Fibroblast of skin of right quadriceps (primary cell): Measurements from ENCODE around the gene SHMT2.

Experiments
- DNase-seq: peaks from one replicate; pipeline ENCODE4 v3.0.0-alpha.2; 2013

The SHMT2 gene

DNA sequence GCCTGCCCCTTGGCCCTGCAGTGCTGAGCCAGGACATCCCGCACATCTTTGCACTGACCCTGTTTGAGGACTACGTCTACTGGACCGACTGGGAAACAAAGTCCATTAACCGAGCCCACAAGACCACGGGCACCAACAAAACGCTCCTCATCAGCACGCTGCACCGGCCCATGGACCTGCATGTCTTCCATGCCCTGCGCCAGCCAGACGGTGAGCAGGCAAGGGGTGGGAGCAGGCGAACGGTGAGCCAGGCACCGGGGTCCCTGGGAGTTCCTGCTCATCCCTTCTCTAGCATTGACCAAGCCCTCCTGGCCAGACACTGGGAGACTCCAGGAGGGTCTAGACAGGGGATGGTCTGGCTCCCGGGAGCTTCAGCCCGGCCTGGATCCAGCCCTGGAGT lies 30.3 kb upstream of the SHMT2 start:
- no peak for DNase-seq

DNA sequence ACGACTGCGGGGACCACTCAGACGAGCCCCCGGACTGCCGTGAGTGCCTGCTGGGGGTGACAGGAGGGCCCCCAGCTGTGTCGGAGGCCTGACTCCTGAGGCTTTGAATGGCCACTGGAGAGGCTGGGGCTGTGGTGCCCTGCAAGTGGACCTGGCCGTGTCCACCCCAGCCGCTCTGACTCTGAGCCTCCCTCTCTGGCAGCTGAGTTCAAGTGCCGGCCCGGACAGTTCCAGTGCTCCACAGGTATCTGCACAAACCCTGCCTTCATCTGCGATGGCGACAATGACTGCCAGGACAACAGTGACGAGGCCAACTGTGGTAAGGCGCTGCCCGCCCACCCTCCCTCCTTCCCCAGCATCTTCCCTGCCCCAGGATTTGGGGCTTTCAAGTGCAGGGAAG lies 29.0 kb upstream of the SHMT2 start:
- DNase-seq: no peak

DNA sequence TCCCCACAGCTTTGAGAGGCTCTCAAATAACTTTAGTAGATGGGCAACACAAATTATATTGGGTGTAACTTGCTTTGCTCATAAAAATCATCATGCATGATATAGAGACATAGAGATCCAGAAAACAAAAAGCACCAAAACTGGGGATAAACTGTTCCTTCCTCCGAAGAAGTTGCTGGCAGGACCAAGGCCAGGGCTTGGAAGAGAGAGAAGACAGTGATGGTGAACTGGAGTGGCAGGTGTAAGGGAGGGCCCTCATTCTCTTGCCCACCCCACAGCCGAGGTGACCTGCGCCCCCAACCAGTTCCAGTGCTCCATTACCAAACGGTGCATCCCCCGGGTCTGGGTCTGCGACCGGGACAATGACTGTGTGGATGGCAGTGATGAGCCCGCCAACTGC lies 28.3 kb upstream of the SHMT2 start:
- DNase-seq: no peak

DNA sequence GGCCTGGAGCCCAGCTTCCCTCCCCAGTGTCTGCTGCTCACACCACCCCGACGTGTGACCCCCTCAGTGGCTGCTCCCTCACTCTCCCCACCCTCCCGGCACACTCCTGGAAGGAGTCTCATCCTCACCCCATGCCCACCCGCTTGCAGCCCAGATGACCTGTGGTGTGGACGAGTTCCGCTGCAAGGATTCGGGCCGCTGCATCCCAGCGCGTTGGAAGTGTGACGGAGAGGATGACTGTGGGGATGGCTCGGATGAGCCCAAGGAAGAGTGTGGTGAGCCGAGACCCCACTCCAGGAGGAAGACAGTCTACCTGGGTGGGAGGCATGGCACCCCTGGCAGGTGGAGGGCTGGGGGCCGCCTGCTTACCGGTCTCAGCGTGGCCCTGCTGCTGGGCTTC lies 27.9 kb upstream of the SHMT2 start:
- DNase-seq: no peak

DNA sequence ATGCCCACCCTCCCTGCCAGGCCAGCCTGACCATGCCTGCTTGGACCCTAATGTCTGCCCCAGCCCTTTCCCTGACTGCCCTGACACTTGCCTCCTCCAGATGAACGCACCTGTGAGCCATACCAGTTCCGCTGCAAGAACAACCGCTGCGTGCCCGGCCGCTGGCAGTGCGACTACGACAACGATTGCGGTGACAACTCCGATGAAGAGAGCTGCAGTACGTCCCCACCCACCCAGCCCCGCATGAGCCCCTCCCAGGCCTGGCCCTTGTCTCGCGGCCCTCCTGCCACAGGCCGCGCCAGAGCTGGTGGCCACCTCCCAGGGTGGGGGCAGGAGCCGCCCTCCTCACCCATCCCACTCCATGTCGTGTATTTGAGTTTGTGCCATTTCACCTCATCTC lies 27.2 kb upstream of the SHMT2 start:
- no peak for DNase-seq

DNA sequence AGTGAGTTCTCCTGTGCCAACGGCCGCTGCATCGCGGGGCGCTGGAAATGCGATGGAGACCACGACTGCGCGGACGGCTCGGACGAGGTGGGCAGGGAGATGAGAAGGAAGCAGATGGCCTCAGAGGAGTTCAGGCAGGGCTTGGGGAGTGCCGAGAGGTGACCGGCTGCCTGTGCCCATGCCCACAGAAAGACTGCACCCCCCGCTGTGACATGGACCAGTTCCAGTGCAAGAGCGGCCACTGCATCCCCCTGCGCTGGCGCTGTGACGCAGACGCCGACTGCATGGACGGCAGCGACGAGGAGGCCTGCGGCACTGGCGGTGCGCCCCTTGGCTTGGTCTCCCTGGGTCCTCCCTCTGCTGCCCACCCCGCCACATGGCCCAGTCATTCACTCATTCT lies 26.3 kb upstream of the SHMT2 start:
- DNase-seq: no peak

DNA sequence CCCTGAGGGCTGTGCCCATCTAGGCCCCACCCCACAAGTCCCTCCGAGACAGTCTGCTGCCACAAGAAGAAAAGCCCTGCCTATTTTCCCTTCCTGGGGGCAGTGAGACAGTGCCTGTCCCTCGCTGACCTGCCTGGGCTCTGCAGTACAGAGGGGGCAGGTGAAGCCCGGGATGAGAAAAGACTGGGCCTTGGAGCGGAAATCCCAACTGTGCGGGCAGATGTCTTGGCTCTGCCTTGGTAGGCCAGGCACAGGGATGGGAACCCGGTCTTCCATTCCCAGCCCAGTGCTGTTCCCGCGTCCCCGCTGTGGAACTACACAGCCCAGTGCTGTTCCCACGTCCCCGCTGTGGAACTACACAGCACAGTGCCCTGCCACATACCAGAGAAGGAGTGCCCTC lies 25.7 kb upstream of the SHMT2 start:
- no peak for DNase-seq

DNA sequence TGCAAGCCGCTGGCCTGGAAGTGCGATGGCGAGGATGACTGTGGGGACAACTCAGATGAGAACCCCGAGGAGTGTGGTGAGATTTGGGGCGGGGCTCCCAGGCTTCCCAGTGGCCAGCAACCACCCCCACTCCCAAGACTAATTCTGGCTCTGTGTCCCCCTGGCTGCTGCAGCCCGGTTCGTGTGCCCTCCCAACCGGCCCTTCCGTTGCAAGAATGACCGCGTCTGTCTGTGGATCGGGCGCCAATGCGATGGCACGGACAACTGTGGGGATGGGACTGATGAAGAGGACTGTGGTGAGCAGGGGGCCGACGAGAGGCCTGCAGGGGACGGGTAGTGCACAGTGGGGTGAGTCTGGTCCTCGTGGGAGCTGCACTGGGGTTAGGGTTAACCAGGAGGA lies 25.1 kb upstream of the SHMT2 start:
- DNase-seq: no peak

DNA sequence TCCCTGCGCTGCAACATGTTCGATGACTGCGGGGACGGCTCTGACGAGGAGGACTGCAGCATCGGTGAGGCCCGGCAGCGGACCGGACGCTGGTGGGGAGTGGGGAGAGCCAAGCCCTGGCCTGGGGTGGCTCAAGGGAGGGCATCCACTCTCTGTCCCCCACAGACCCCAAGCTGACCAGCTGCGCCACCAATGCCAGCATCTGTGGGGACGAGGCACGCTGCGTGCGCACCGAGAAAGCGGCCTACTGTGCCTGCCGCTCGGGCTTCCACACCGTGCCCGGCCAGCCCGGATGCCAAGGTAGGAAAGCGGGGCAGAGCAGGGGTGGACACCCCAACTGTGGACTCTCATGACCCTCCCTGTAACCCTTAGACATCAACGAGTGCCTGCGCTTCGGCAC lies 24.3 kb upstream of the SHMT2 start:
- DNase-seq: no peak

DNA sequence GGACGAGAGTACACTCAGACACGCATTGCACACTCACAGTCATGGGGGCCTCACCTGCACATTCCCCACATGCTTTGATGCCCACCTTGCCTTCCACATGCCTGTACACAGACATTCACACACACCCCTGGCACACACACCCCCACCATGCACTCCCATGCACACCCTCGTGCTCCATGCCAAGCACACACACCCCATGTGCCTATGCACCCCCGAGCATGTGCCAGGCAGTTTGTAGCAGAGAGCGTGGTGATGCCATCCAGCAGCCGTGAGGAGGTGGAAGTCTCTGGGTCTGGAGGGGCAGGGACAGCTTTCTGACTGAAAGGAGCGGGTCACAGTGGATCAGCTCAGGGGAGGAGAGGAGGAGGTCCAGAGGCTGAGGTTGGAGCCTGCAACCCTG lies 23.6 kb upstream of the SHMT2 start:
- DNase-seq: no peak

DNA sequence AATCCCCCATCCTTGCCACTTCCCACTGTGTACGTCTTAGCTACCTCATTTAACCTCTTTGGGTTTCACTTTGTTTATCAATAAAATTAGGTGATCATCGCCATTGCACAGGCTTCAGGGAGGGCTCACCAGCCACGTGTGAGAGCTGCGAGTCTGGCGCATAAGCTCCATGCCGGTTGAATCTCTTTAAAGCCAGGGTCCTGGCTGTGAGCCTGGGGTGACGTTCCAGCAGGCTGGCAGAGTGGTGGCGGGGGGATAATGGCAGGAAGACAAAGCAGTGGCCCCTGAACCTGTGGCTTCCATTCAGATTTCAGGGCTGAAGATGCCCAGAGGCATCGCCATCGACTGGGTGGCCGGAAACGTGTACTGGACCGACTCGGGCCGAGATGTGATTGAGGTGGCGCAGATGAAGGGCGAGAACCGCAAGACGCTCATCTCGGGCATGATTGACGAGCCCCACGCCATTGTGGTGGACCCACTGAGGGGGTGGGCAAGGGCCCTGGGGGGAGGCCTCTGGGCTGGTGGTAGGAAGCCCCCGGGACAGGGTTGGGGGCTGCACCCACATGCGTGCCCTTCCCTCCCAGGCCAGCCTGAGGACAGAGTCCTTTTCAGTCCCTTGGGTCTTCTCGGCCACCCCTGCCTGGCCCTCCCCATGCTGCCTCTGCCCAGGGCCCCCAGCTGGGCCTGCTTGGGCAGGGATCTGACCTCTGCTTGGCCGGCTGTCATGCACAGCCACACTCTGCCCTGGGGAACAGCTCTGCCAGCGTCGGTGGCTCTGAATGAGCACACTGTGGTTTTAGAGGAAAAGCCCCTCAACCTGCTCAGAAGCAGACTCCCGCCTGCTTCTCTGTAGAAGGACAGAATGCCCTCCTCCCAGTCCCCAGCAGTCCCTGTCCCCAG lies 21.5 kb upstream of the SHMT2 start:
- no peak for DNase-seq

DNA sequence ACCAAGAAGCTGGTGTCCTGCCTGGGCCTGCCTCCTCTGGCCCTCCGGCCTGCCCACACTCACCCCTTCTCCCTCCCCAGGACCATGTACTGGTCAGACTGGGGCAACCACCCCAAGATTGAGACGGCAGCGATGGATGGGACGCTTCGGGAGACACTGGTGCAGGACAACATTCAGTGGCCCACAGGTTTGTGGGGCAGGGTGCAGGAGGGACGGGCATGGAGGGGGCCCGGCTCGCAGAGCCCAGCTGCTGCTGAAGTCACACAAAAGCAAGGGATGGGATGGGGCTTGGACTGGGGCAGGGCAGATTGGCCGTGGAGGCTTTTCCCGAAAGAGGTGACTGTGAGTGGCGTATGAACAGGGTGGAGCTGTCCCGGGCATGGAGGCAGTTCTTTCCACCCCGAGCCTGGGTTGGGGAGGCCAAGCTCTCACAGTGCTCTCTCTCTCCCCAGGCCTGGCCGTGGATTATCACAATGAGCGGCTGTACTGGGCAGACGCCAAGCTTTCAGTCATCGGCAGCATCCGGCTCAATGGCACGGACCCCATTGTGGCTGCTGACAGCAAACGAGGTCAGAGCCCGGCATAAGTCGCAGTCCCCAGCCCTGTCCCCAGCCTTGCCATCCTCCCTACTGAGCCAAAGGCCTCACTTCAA lies 20.8 kb upstream of the SHMT2 start:
- DNase-seq: no peak

DNA sequence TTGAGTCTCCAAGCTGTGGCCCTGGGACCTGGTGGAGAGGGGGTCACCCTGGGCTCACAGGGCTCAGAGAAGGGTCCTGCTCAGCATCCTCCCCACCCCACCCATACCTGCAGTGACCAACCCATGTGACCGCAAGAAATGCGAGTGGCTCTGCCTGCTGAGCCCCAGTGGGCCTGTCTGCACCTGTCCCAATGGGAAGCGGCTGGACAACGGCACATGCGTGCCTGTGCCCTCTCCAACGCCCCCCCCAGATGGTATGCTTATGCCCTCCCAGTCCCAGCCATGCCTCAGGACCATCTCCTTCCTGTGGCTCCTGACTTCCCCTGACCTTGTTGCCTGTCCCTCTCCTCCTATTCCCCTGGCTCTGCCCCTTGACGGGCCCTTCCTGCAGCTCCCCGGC lies 19.6 kb upstream of the SHMT2 start:
- no peak for DNase-seq

DNA sequence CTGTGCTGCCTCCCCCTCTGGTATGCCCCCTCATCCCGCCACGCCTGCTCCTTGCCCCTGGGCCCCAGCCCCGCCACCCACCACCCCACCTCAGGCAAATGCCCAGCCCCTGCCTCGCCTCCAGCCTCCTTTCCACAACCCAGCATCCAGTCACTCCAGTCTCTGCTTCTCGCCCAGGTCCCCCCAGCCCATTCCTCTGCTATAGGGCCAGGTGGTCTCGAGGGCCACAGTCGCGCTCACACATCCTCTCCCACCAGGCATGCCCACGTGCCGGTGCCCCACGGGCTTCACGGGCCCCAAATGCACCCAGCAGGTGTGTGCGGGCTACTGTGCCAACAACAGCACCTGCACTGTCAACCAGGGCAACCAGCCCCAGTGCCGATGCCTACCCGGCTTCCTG lies 19.1 kb upstream of the SHMT2 start:
- DNase-seq: no peak

DNA sequence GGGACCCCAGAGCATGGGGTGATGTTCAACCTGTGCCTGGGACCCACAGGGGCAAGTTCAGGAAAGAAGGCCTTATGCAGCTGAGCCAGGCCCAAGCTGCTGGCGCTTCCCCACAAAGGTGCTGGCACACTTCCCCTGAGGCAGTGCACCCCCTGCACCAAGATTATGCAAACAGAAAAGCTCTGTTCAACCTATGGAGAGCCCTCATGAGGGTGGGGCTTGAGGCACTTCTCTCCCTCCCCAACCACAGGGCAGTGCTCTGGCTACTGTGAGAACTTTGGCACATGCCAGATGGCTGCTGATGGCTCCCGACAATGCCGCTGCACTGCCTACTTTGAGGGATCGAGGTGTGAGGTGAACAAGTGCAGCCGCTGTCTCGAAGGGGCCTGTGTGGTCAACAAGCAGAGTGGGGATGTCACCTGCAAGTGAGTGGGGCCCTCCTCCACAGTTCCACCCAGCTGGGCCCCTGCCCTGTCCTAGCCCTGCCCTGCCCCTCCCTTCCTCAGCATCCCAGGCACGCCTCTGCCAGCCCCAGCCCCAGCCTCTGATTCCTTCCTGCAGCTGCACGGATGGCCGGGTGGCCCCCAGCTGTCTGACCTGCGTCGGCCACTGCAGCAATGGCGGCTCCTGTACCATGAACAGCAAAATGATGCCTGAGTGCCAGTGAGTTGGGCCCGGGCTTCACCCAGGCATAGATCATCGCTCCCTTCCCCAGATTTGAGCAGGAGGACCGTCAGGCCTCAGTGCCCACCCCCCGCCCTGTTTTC lies 18.4 kb upstream of the SHMT2 start:
- DNase-seq: no peak

DNA sequence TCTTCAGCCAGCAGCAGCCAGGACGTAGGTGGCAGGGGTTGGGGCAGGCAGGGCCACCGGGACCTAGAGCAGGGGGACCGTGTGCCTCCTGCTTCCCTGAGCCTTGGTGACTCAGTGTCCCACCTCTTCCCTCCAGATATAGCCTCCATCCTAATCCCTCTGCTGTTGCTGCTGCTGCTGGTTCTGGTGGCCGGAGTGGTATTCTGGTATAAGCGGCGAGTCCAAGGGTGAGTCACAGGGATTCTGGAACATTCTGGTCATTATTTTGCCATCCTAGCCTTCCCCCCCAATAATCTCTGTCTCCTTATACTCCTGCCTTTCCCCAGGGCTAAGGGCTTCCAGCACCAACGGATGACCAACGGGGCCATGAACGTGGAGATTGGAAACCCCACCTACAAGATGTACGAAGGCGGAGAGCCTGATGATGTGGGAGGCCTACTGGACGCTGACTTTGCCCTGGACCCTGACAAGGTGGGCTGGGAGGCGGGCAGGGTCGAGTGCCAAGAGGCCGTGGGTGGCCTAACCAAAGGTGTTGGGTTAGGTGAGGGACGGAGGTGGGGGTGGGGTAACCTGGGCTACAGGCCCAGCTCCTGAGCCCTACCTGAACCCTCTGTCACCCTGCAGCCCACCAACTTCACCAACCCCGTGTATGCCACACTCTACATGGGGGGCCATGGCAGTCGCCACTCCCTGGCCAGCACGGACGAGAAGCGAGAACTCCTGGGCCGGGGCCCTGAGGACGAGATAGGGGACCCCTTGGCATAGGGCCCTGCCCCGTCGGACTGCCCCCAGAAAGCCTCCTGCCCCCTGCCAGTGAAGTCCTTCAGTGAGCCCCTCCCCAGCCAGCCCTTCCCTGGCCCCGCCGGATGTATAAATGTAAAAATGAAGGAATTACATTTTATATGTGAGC lies 17.5 kb upstream of the SHMT2 start:
- no peak for DNase-seq

DNA sequence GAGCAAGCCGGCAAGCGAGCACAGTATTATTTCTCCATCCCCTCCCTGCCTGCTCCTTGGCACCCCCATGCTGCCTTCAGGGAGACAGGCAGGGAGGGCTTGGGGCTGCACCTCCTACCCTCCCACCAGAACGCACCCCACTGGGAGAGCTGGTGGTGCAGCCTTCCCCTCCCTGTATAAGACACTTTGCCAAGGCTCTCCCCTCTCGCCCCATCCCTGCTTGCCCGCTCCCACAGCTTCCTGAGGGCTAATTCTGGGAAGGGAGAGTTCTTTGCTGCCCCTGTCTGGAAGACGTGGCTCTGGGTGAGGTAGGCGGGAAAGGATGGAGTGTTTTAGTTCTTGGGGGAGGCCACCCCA lies 16.8 kb upstream of the SHMT2 start:
- no peak for DNase-seq

DNA sequence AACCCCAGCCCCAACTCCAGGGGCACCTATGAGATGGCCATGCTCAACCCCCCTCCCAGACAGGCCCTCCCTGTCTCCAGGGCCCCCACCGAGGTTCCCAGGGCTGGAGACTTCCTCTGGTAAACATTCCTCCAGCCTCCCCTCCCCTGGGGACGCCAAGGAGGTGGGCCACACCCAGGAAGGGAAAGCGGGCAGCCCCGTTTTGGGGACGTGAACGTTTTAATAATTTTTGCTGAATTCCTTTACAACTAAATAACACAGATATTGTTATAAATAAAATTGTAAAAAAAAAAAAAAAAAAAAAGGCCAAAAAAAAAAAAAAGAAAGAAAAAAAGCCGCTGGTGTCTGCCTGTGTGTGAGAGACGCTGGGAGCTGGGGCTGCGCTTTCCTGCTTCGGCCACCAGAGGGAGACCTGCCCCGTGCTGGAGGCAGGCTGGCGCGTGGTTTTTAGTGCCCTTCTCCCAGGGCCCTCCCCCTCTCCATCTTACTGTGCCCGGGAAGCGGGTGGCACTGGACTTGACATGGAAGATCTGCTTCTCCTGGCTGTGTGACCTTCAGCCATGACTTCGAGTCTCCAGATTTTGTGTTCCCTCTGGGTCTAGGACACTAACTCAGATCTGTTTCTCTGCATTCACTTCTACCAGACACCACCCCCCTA lies 16.3 kb upstream of the SHMT2 start:
- peak; percentile 80 for DNase-seq

DNA sequence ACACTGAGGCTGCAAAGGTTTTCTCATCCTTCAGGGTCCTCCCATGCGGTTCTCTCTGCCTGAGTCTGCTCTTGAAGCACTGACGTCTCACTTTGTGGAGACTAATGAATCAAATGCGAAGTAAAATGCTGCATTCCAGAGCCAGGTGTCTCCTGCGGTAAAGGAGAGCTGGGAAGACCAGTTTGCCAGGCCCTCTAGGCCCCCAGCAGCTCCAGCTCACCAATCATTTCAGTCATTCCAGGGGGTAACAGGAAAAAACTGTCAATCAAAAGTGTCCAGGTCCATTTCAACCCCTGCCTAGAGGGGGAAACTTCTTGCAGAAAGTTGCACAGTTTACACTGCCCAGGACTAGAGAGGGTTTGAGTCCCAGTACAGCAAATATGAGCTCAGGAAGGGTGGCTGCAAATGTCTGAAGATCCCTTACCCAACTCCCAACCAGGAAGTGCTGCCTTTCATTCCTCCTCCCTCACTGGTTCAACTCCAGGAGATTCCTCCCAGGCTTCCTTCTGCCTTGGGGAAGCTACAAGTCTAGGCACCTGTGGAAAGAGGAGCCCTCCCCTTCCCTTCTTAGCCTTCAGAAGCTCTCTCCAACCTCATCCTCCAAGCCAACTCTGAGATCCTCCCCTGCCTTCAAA lies 15.6 kb upstream of the SHMT2 start:
- no peak for DNase-seq

DNA sequence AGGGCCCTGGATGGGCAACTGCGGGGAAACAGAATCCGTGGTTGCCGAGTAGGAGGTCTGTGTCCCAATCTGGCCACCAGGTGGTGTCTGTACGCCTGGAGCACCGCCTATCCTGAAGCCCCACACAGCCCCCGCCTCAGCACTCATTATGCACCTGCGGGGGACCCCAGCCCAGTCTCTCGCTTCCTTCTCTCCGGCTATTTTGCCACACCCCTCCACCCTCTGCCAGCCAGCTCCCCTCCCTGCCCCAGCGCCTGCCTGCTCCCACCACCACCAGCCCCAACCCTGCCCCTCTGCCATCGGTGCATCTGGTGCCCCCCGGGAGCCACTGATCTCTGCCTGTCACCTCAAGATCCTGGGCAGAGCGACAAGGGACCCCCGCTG lies 15.1 kb upstream of the SHMT2 start:
- DNase-seq: peak; percentile 58

DNA sequence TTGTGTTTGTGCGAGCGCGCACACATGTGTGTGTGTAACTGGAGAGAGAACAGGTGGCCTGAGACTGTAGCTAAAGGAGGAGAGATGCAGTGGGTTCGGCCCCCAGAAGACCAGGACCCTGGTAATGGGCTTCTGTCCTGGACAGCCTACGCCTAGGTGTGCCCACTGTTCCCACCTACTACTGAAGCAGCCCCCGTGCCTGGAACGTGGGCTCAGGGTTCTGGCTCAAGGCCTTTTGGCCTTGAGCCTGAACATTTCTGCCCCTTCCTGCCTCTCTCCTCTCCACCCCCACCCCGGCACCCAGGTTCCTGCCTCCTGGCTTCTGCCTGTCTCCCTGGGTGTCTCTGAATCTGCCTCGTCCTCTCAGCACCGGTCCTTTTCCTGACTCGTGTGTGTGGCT lies 14.4 kb upstream of the SHMT2 start:
- no peak for DNase-seq

DNA sequence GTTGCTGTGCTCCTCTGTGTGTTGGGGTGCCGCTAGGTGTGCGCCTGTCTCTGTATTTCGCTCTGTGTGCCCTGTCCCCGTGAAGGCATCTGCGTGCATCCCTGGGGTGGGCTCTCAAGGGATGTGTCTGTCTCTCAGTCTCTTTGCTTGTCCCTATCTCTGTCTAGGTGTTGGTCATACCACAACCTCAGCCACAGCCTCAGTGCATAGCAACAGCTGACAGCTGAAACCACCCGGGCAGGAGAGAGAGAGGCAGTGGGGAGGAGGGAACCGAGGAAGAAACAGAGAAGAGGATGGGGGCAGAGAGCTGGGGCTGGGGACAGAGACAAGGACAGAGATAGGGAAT lies 13.9 kb upstream of the SHMT2 start:
- DNase-seq: no peak
